Measurements from ENCODE around the gene TSC22D3.

- TF ChIP-seq CTCF (IDR thresholded peaks at IDR 0.05) (no peak), POLR2A (IDR thresholded peaks at IDR 0.05) (no peak)
Observed at GRCh38 chrX:107739541-107739940, 36.0 kb downstream of the TSC22D3 start.
